SK-N-SH treated with all-trans-retinoic acid at 6 μM for 48 hours (cell line): ENCODE data around the gene EPHA4.

Experiments used
- ATAC-seq: fragments of 200-7000 bp; cut with Tn5 transposase; 3 replicates; pipeline ENCODE4 v1.9.1; 2020; ENCODE audit warnings: mild to moderate bottlenecking, moderate library complexity
- ARNTL ChIP-seq: fragments of 450-650 bp; formaldehyde crosslinking; IDR thresholded peaks from 2 replicates; pipeline ENCODE4 v1.5.0; 2020; ENCODE audit warnings: low read depth, mild to moderate bottlenecking, moderate library complexity, borderline replicate concordance
- BACH2 ChIP-seq: fragments of 250-450 bp; sonication (Bioruptor Pico); IDR thresholded peaks from 2 replicates; pipeline ENCODE4 v1.9.0; 2021; ENCODE audit warnings: mild to moderate bottlenecking, borderline replicate concordance
- CREB5 ChIP-seq: fragments of 250-450 bp; sonication (Bioruptor Pico); IDR thresholded peaks from 2 replicates; pipeline ENCODE4 v1.5.1; 2020; ENCODE audit warnings: low read depth, mild to moderate bottlenecking, moderate library complexity
- CSDC2 ChIP-seq: fragments of 250-450 bp; sonication (Bioruptor Pico); IDR thresholded peaks from 2 replicates; pipeline ENCODE4 v1.5.0; 2020; ENCODE audit warnings: mild to moderate bottlenecking, moderate library complexity
- ESRRG ChIP-seq: fragments of 250-450 bp; sonication (Bioruptor Pico); IDR thresholded peaks from 2 replicates; pipeline ENCODE4 v1.6.1; 2021; ENCODE audit warnings: mild to moderate bottlenecking
- GLIS3 ChIP-seq: fragments of 250-450 bp; sonication (Bioruptor Pico); IDR thresholded peaks from 2 replicates; pipeline ENCODE4 v1.5.0; 2020; ENCODE audit warnings: mild to moderate bottlenecking, moderate library complexity
- ISL1 ChIP-seq: fragments of 250-450 bp; sonication (Bioruptor Pico); IDR thresholded peaks from 2 replicates; pipeline ENCODE4 v2.1.2; 2022; ENCODE audit warnings: mild to moderate bottlenecking, moderate library complexity
- OSR1 ChIP-seq: fragments of 250-450 bp; sonication (Bioruptor Pico); IDR thresholded peaks from 2 replicates; pipeline ENCODE4 v1.8.0; 2022; ENCODE audit warnings: moderate library complexity, mild to moderate bottlenecking, inconsistent platforms
- PATZ1 ChIP-seq: fragments of 250-450 bp; sonication (Bioruptor Pico); IDR thresholded peaks from 2 replicates; pipeline ENCODE4 v1.8.0; 2020; ENCODE audit warnings: mild to moderate bottlenecking, moderate library complexity, borderline replicate concordance
- POU6F1 ChIP-seq: fragments of 250-450 bp; sonication (Bioruptor Pico); IDR thresholded peaks from 2 replicates; pipeline ENCODE4 v1.8.0; 2021; ENCODE audit warnings: low read depth, mild to moderate bottlenecking, moderate library complexity, borderline replicate concordance
- PPARA ChIP-seq: fragments of 250-450 bp; sonication (Bioruptor Pico); IDR thresholded peaks from 2 replicates; pipeline ENCODE4 v1.5.0; 2020; ENCODE audit warnings: mild to moderate bottlenecking, borderline replicate concordance
- RARB ChIP-seq: fragments of 250-450 bp; sonication (Bioruptor Pico); IDR thresholded peaks from 2 replicates; pipeline ENCODE4 v1.8.0; 2021; ENCODE audit warnings: mild to moderate bottlenecking, moderate library complexity
- SNAI2 ChIP-seq: fragments of 250-450 bp; sonication (Bioruptor Pico); IDR thresholded peaks from 2 replicates; pipeline ENCODE4 v1.5.0; 2020; ENCODE audit warnings: mild to moderate bottlenecking, moderate library complexity
- TCF4 ChIP-seq: fragments of 250-450 bp; sonication (Bioruptor Pico); IDR thresholded peaks from 2 replicates; pipeline ENCODE4 v1.8.0; 2021; ENCODE audit warnings: mild to moderate bottlenecking, moderate library complexity, borderline replicate concordance
- TOX ChIP-seq: fragments of 250-450 bp; sonication (Bioruptor Pico); IDR thresholded peaks from 2 replicates; pipeline ENCODE4 v1.8.0; 2021; ENCODE audit warnings: mild to moderate bottlenecking, moderate library complexity, borderline replicate concordance
- TSHZ2 ChIP-seq: fragments of 250-450 bp; sonication (Bioruptor Pico); IDR thresholded peaks from 2 replicates; pipeline ENCODE4 v1.5.0; 2020; ENCODE audit warnings: mild to moderate bottlenecking, moderate library complexity
- ZC3H10 ChIP-seq: fragments of 250-450 bp; sonication (Bioruptor Pico); IDR thresholded peaks from 2 replicates; pipeline ENCODE4 v1.5.1; 2021; ENCODE audit warnings: mild to moderate bottlenecking, moderate library complexity
- ZFP3 ChIP-seq: fragments of 250-450 bp; sonication (Bioruptor Pico); IDR thresholded peaks from 2 replicates; pipeline ENCODE4 v1.5.0; 2020; ENCODE audit warnings: mild to moderate bottlenecking, moderate library complexity
- ZFP30 ChIP-seq: fragments of 450-650 bp; formaldehyde crosslinking; IDR thresholded peaks from 2 replicates; pipeline ENCODE4 v1.5.0; 2022; ENCODE audit warnings: mild to moderate bottlenecking, moderate library complexity
- ZNF565 ChIP-seq: fragments of 450-650 bp; formaldehyde crosslinking; conservative IDR thresholded peaks from 2 replicates; pipeline ENCODE4 v1.5.0; 2020; ENCODE audit warnings: low read depth, mild to moderate bottlenecking, moderate library complexity
- ZNF8 ChIP-seq: fragments of 450-650 bp; formaldehyde crosslinking; IDR thresholded peaks from 2 replicates; pipeline ENCODE4 v1.5.0; 2020; ENCODE audit warnings: mild to moderate bottlenecking, moderate library complexity
- TF ChIP-seq, protein P1 (sequence below): fragments of 250-450 bp; sonication (Bioruptor Pico); IDR thresholded peaks from 2 replicates; pipeline ENCODE4 v1.5.1; 2021; ENCODE audit warnings: mild to moderate bottlenecking, moderate library complexity

The EPHA4 gene

GRCh38 chr2:221473451-221473850 lies 98.7 kb downstream of the EPHA4 start:
- ATAC-seq: no peak
- no peak for TF ChIP-seq BACH2 (CRISPR knock-in tag)
- no peak for TF ChIP-seq SNAI2
- TF ChIP-seq PATZ1 (CRISPR knock-in tag): no peak
- no peak for TF ChIP-seq TSHZ2
- TF ChIP-seq CSDC2 (CRISPR knock-in tag): no peak
- TF ChIP-seq TOX (CRISPR knock-in tag): no peak
- no peak for TF ChIP-seq POU6F1 (CRISPR knock-in tag)
- TF ChIP-seq PPARA: no peak
- no peak for TF ChIP-seq GLIS3 (CRISPR knock-in tag)
- TF ChIP-seq OSR1 (CRISPR knock-in tag): no peak
- TF ChIP-seq TCF4 (CRISPR knock-in tag): no peak
- no peak for TF ChIP-seq ZNF565 (CRISPR knock-in tag)
- TF ChIP-seq ZC3H10 (CRISPR knock-in tag): no peak

DNA sequence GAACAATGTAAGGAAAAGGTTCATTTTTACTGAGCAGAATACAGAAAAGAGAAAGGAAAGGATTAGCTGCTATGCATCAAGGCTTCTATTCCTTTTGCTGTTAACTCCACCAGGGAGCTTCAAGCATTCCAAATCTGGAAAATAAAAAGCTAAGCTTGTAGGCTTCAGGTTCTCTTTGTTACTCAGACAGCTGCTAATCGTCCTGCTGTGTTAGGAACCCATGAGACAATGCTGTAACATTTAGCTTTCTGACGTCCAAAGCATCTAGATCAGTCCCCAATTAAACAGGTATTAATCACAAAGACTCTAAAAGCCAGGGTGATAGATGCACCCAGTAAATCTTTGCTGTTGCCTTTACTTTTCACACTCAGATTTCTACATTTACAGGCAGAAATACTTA lies 103.8 kb downstream of the EPHA4 start:
- ATAC-seq: no peak
- TF ChIP-seq ZFP3 (CRISPR knock-in tag): no peak
- TF ChIP-seq CREB5 (CRISPR knock-in tag): no peak
- TF ChIP-seq TCF4 (CRISPR knock-in tag): no peak
- no peak for TF ChIP-seq CSDC2 (CRISPR knock-in tag)
- no peak for TF ChIP-seq ZFP30 (CRISPR knock-in tag)
- TF ChIP-seq, protein P1, sequence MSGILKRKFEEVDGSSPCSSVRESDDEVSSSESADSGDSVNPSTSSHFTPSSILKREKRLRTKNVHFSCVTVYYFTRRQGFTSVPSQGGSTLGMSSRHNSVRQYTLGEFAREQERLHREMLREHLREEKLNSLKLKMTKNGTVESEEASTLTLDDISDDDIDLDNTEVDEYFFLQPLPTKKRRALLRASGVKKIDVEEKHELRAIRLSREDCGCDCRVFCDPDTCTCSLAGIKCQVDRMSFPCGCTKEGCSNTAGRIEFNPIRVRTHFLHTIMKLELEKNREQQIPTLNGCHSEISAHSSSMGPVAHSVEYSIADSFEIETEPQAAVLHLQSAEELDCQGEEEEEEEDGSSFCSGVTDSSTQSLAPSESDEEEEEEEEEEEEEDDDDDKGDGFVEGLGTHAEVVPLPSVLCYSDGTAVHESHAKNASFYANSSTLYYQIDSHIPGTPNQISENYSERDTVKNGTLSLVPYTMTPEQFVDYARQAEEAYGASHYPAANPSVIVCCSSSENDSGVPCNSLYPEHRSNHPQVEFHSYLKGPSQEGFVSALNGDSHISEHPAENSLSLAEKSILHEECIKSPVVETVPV (CRISPR knock-in tag): no peak
- no peak for TF ChIP-seq TSHZ2
- TF ChIP-seq RARB (CRISPR knock-in tag): no peak
- no peak for TF ChIP-seq ZNF8 (CRISPR knock-in tag)
- no peak for TF ChIP-seq ARNTL (CRISPR knock-in tag)
- no peak for TF ChIP-seq GLIS3 (CRISPR knock-in tag)
- TF ChIP-seq ISL1 (CRISPR knock-in tag): no peak
- no peak for TF ChIP-seq ZC3H10 (CRISPR knock-in tag)
- no peak for TF ChIP-seq ESRRG (CRISPR knock-in tag)
